Keratinocyte (primary cell): ENCODE data around the gene CALHM6. TPM values are rescaled to one million over a fixed set of nuclear protein-coding genes. Genes with fewer than 3 reads are reported as not detected.

Experiments
- DNase-seq: peaks from one replicate; pipeline ENCODE4 v3.0.0-alpha.2; 2011; ENCODE audit warnings: low read depth, missing footprints, low spot score
- FAIRE-seq: peaks from 2 replicates; lab custom pipeline; 2011; peaks lifted over from hg19 to GRCh38; lab: Jason Lieb, UNC
- H2AFZ ChIP-seq: 2 replicates; pipeline ENCODE4 v1.6.0; 2012; ENCODE audit warnings: low read length, control low read depth, inconsistent platforms; ENCODE audit not compliant: control insufficient read depth
- H3K27ac ChIP-seq: 2 replicates; pipeline ENCODE4 v1.5.1; 2011; ENCODE audit warnings: low read length; ENCODE audit not compliant: control insufficient read depth, insufficient read depth
- H3K27me3 ChIP-seq: 3 replicates; pipeline ENCODE4 v1.6.0; 2011; ENCODE audit warnings: low read length; ENCODE audit not compliant: control insufficient read depth, insufficient read depth; ENCODE audit errors: extremely low read depth
- H3K36me3 ChIP-seq, 2 experiments: 2 replicates in 1 of 2; 3 replicates in 1 of 2; pipeline ENCODE4 v1.5.1; 2011; ENCODE audit warnings: low read length in 2 of 2, mild to moderate bottlenecking in 1 of 2; ENCODE audit not compliant: control insufficient read depth in 2 of 2, insufficient read depth in 2 of 2; ENCODE audit errors: extremely low read depth in 1 of 2
- H3K4me1 ChIP-seq: 3 replicates; pipeline ENCODE4 v1.5.1; 2011; ENCODE audit warnings: low read length; ENCODE audit not compliant: control insufficient read depth, insufficient read depth; ENCODE audit errors: extremely low read depth
- H3K4me2 ChIP-seq: 3 replicates; pipeline ENCODE4 v1.6.0; 2011; ENCODE audit warnings: low read depth, low read length; ENCODE audit not compliant: control insufficient read depth, insufficient read depth; ENCODE audit errors: extremely low read depth
- H3K4me3 ChIP-seq, 3 experiments: fragments of 200-600 bp in 1 of 3; sonication (generic) in 1 of 3; 2 replicates in 2 of 3; 3 replicates in 1 of 3; pipeline ENCODE4 v1.5.1; 2011 to 2016; ENCODE audit warnings: low read length in 3 of 3, mild to moderate bottlenecking in 3 of 3, control low read depth in 2 of 3, inconsistent platforms in 1 of 3, low read depth in 1 of 3, mixed read lengths in 1 of 3, mixed run types in 1 of 3, moderate library complexity in 1 of 3; ENCODE audit not compliant: control insufficient read depth in 2 of 3, insufficient read depth in 2 of 3; ENCODE audit errors: extremely low read depth in 1 of 3
- H3K79me2 ChIP-seq: 2 replicates; pipeline ENCODE4 v1.6.0; 2012; ENCODE audit warnings: low read length; ENCODE audit not compliant: control insufficient read depth, insufficient read depth
- H3K9ac ChIP-seq: 3 replicates; pipeline ENCODE4 v1.6.0; 2011; ENCODE audit warnings: low read length; ENCODE audit not compliant: control insufficient read depth, insufficient read depth; ENCODE audit errors: extremely low read depth
- H3K9me1 ChIP-seq: 3 replicates; pipeline ENCODE4 v1.6.0; 2011; ENCODE audit warnings: low read length; ENCODE audit not compliant: control insufficient read depth, insufficient read depth; ENCODE audit errors: extremely low read depth
- H3K9me3 ChIP-seq: 2 replicates; pipeline ENCODE4 v1.5.1; 2012; ENCODE audit warnings: low read depth, low read length; ENCODE audit not compliant: control insufficient read depth
- H4K20me1 ChIP-seq: 3 replicates; pipeline ENCODE4 v1.6.0; 2011; ENCODE audit warnings: low read length; ENCODE audit not compliant: control insufficient read depth, insufficient read depth; ENCODE audit errors: extremely low read depth
- CTCF ChIP-seq, 3 experiments: IDR thresholded peaks in 1 of 3; conservative IDR thresholded peaks in 1 of 3; optimal IDR thresholded peaks in 1 of 3; 2 replicates in 2 of 3; 3 replicates in 1 of 3; pipeline versions ENCODE3 to v1.5.1; 2011; ENCODE audit warnings: low read length in 3 of 3, mild to moderate bottlenecking in 3 of 3, moderate library complexity in 2 of 3, control low read depth in 1 of 3, inconsistent platforms in 1 of 3; ENCODE audit not compliant: insufficient read depth in 2 of 3; ENCODE audit errors: extremely low read depth in 1 of 3
- EZH2 ChIP-seq: IDR thresholded peaks from one replicate; pipeline ENCODE4 v1.6.1; 2012; ENCODE audit warnings: inconsistent platforms, mild to moderate bottlenecking, low read length, moderate library complexity
- dilution Hi-C: fragments of 300-500 bp; cut with MboI; formaldehyde crosslinking; loops from one replicate; pipeline ENCODE4 v1.7.0; 2020; ENCODE audit warnings: low sequenced_read_pairs; ENCODE audit not compliant: extremely low pct_ligation_motif_present
- polyA plus RNA-seq, 5 experiments: library from polyadenylated mRNA; depleted of rRNA in 3 of 5; stranded (reverse) in 3 of 5; stranded (forward) in 1 of 5; unstranded in 1 of 5; fragments of >200 nt; gene quantifications; 1 replicate in 1 of 5; 2 replicates in 3 of 5; 3 replicates in 1 of 5; pipeline versions ENCODE4 v1.2.1 to v1.2.3, GENCODE V29; 2011 to 2012; ENCODE audit warnings: missing spikeins in 2 of 5, low read depth in 1 of 5, low replicate concordance in 1 of 5

CALHM6 gene
- polyA plus RNA-seq, 1 donor (not counting 4 experiments of a cell fraction or from before 2014, with no cell fraction given) = 0.47 TPM

DNA sequence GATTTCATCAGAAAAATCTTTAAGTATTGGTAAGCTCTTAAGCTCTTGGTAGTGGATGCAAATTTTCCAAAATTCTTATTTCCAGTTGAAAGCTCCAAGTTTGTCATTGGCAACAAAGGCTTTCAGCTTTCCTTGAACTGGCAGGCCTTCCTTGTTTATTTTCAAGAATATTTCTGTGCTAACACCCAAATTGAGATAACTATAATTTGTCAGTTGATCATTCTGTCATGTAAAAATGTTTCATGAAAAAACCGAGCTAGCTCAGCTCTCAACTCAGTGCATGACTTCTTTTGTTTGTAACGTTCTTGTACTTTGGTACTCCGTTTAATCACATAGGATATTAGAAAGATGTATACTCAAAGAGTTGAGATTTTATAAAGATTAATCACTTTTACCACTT is 38.9 kb upstream of the CALHM6 start:
- peaks cover 2% of the 10 kb centered on the region for H3K9me1 ChIP-seq
- H3K4me1 ChIP-seq = peaks cover 38% of the 10 kb centered on the region
- no peak overlapping the region for H3K9ac ChIP-seq
- dilution Hi-C loops = no loop called here
- H3K4me3 ChIP-seq = no peak overlapping the region
- DNase-seq (no peak), FAIRE-seq (no peak)
- TF ChIP-seq CTCF (optimal IDR thresholded peaks at IDR 0.05 in 1 of 3, IDR thresholded peaks at IDR 0.05 in 1 of 3, conservative IDR thresholded peaks at IDR 0.05 in 1 of 3; ENCODE audit: extremely low read depth in 1 of 3, insufficient read depth in 2 of 3, low read length in 3 of 3) (no peak), EZH2 (no peak)
- H4K20me1 ChIP-seq = no peaks in the 10 kb centered on the region
- no peak overlapping the region for H3K4me2 ChIP-seq
- no peaks in the 10 kb centered on the region for H3K9me3 ChIP-seq
- peaks cover 72% of the 10 kb centered on the region for H3K79me2 ChIP-seq
- no peaks in the 10 kb centered on the region for H3K27me3 ChIP-seq
- H3K36me3 ChIP-seq = peaks cover 0 to 2% of the 10 kb centered on the region in 2 experiments
- no peak overlapping the region for H2AFZ ChIP-seq
- no peak overlapping the region for H3K27ac ChIP-seq

GRCh38 chr6:116424001-116424400 is 37.2 kb upstream of the CALHM6 start:
- dilution Hi-C loops = no loop called here
- Histone ChIP-seq H3K79me2 (peaks cover 61% of the 10 kb centered on the region), H3K9me1 (peaks cover 2% of the 10 kb centered on the region)

More at GRCh38 chr6:116424001-116424400, 37.2 kb upstream of the CALHM6 start:
- H3K27me3 ChIP-seq = no peaks in the 10 kb centered on the region
- H3K27ac ChIP-seq = peak overlapping the region; percentile 39
- no peaks in the 10 kb centered on the region for H4K20me1 ChIP-seq
- TF ChIP-seq EZH2 = no peak
- no peak for TF ChIP-seq CTCF (optimal IDR thresholded peaks at IDR 0.05 in 1 of 3, IDR thresholded peaks at IDR 0.05 in 1 of 3, conservative IDR thresholded peaks at IDR 0.05 in 1 of 3; ENCODE audit: extremely low read depth in 1 of 3, insufficient read depth in 2 of 3, low read length in 3 of 3)
- H3K9me3 ChIP-seq = no peaks in the 10 kb centered on the region
- no peak overlapping the region for H3K4me3 ChIP-seq
- no peak overlapping the region for H2AFZ ChIP-seq
- FAIRE-seq (peak; percentile 77), DNase-seq (no peak)
- H3K4me1 ChIP-seq = peaks cover 30% of the 10 kb centered on the region
- H3K9ac ChIP-seq = no peak overlapping the region
- peaks cover 5 to 7% of the 10 kb centered on the region in 2 experiments for H3K36me3 ChIP-seq
- no peak overlapping the region for H3K4me2 ChIP-seq
